Testis (tissue), 3 donors: ENCODE results near the gene FKBP2. TPM values are rescaled to one million over a fixed set of nuclear protein-coding genes. Genes with fewer than 3 reads are reported as not detected.

Experiments
- DNase-seq: peaks from one replicate; pipeline ENCODE4 v3.0.0-alpha.2; 2019
- H3K27ac ChIP-seq, 2 donors: fragments of 200-600 bp; sonication (generic); one replicate each; pipeline ENCODE4 v1.5.1; 2019
- H3K27me3 ChIP-seq: fragments of 200-600 bp; sonication (generic); one replicate; pipeline ENCODE4 v1.5.1; 2019
- H3K36me3 ChIP-seq: fragments of 200-600 bp; sonication (generic); one replicate; pipeline ENCODE4 v1.5.1; 2017; ENCODE audit warnings: low read depth; ENCODE audit errors: missing control alignments
- H3K4me1 ChIP-seq: fragments of 200-600 bp; sonication (generic); one replicate; pipeline ENCODE4 v1.5.1; 2019
- H3K4me3 ChIP-seq, 2 donors: fragments of 200-600 bp; sonication (generic); one replicate each; pipeline ENCODE4 v1.5.1; 2017 to 2019
- H3K9me3 ChIP-seq: fragments of 200-600 bp; sonication (generic); one replicate; pipeline ENCODE4 v1.5.1; 2017
- POLR2A ChIP-seq: fragments of 450-650 bp; IDR thresholded peaks from one replicate; pipeline ENCODE4 v1.6.1; 2017; ENCODE audit warnings: antibody characterized with exemption, mild to moderate bottlenecking, moderate library complexity
- WGBS, 2 donors: methylation state at CpG; one replicate each; pipeline ENCODE4 v1.1.5; 2018; 5-methylcytosine and 5-hydroxymethylcytosine counted together
- intact Hi-C: fragments of 100-400 bp; cut with DNase I; formaldehyde crosslinking; loops from one replicate; pipeline ENCODE4 v1.15.1; 2023; ENCODE audit warnings: low total_unique reads
- polyA plus RNA-seq: library from polyadenylated mRNA; stranded (reverse); fragments of 350-450 nt; fragmentation: Illumina TruSeq; extraction: RNeasy Lipid Tissue Mini Kit (QIAGEN cat#74804); gene quantifications from one replicate; pipeline ENCODE4 v1.2.3, GENCODE V29; 2014; ENCODE audit warnings: low read depth, low replicate concordance; ENCODE audit not compliant: insufficient read depth
- total RNA-seq, 2 donors: library from RNA; depleted of rRNA; stranded (reverse); fragments of >200 nt; gene quantifications; one replicate each; pipeline ENCODE4 v1.2.3, GENCODE V29; 2016
- TF ChIP-seq, protein P1 (sequence below), 3 experiments: fragments of 450-650 bp in 2 of 3; fragments of 200-600 bp in 1 of 3; sonication (generic) in 1 of 3; IDR thresholded peaks; one replicate each; pipeline ENCODE4 v1.5.1; 2016 to 2019; ENCODE audit warnings: antibody characterized with exemption in 3 of 3, mild to moderate bottlenecking in 2 of 3, moderate library complexity in 1 of 3

FKBP2 gene
- total and polyA plus RNA-seq, 3 donors from 2014 or later: 151 to 159 (median 159) TPM

DNA sequence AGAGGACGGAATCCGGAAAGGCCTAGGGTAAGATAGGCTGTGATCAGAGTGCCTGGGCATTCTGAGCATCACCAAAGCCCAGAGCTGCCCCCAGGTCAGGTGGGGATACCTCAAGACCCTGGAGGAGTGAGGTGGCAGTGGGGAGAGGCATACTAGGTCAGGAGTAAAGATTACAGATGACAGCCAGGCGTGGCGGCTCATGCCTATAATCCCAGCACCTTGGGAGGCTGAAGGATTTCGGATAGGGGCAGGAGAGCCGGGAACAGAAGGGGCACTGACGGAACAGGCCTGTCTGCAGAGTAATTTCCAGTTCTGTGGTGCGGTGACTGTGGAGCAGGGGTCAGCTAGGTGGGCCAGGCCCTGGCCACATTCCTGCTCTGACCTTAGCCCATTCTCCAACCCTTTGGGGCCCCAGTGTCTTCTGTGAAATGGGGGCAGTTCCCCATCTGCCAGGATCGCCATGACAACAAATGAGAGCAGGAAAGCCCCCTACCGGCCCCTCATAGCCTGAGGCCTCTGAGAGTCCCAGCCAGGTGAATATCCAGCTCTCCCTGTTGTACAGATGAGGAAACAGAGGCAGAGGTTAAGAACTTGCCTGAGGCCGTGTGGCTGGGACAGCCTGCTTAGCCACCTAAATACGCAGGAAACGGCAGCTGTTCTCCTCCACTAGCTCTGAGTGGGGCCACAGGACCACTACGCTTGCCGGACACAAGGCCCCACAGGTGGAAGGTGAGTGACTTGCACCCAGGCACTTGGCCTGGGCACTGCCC is 34.3 kb downstream of the FKBP2 start:
- TF ChIP-seq POLR2A: no peak
- TF ChIP-seq, protein P1, sequence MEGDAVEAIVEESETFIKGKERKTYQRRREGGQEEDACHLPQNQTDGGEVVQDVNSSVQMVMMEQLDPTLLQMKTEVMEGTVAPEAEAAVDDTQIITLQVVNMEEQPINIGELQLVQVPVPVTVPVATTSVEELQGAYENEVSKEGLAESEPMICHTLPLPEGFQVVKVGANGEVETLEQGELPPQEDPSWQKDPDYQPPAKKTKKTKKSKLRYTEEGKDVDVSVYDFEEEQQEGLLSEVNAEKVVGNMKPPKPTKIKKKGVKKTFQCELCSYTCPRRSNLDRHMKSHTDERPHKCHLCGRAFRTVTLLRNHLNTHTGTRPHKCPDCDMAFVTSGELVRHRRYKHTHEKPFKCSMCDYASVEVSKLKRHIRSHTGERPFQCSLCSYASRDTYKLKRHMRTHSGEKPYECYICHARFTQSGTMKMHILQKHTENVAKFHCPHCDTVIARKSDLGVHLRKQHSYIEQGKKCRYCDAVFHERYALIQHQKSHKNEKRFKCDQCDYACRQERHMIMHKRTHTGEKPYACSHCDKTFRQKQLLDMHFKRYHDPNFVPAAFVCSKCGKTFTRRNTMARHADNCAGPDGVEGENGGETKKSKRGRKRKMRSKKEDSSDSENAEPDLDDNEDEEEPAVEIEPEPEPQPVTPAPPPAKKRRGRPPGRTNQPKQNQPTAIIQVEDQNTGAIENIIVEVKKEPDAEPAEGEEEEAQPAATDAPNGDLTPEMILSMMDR (IDR thresholded peaks at IDR 0.05): no peak
- Histone ChIP-seq H3K9me3 (no peaks in the 10 kb centered on the region), H3K4me1 (peaks cover 13% of the 10 kb centered on the region), H3K27me3 (no peaks in the 10 kb centered on the region), H3K4me3 (no peak overlapping the region), H3K27ac (no peak overlapping the region), H3K36me3 (no peaks in the 10 kb centered on the region)
- WGBS, 2 donors: 82 to 84% methylated on average over 13 to 15 of the region's 15 CpGs
- no peak for DNase-seq
- intact Hi-C loops: no loop called here

DNA sequence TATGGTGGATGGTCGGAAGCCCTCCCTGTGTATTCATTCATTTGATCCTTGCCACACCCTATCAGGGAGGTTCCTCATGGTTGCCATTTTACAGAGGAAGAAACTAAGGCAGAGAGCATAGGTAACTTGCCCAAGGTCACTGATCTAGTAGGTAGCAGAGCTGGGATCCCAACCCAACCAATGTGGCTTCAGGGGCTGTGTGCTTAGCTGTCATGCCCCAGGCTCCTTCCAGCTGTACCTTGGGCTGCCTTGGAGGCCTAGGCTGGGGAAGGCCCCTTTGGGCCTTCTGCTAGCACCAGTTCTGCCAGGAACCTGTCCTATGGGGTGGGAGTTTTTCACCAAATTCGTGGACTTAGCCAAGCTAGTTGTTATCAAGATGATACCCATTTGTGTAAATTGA is 34.9 kb downstream of the FKBP2 start:
- DNase-seq: no peak
- Histone ChIP-seq H3K9me3 (no peaks in the 10 kb centered on the region), H3K27ac (no peak overlapping the region), H3K4me3 (no peak overlapping the region), H3K27me3 (no peaks in the 10 kb centered on the region), H3K4me1 (peaks cover 13% of the 10 kb centered on the region), H3K36me3 (no peaks in the 10 kb centered on the region)
- intact Hi-C loops: no loop called here
- no peak for TF ChIP-seq POLR2A
- TF ChIP-seq, protein P1 (IDR thresholded peaks at IDR 0.05): no peak
- 82 to 88% methylated on average over 2 of the region's 2 CpGs for WGBS, 2 donors

DNA sequence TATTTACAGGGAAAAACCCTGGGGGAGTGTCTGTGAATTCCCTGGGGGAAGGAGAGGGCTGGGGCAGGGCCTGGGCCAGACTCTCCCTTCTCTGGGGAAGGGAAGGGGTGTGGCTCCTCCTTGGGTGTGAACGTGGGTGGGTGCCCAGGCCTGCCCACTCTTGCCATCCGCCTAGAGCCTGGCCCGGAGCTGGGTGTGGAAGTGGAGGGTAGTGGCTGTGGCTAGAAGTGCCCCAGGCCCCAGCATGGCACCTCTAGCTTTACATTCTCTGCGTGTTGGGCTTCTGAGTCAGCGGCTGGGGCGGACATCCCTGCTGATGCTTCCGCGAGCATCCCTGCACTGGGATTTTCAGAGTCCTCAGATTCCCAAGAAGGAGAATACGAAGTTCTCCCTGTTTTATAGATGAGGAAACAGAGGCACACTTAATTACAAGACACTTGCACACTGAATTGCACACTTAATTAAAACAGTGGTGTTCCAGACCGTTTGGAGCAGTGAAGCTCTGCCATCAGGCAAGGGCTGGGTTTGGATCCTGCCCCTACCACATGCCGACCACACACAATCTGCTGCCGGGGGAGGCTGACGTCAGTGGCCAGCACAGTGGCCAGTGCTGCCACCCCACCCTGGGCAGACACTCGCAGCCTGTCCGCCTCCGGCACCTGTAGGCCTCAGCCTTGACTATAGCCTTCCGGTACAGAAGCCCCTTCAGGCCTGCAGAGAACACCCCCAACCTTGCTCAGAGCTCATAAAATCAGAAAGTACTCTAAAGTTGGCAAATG is 35.9 kb downstream of the FKBP2 start:
- Histone ChIP-seq H3K4me3 (no peak overlapping the region), H3K9me3 (no peaks in the 10 kb centered on the region), H3K27ac (no peak overlapping the region), H3K4me1 (peaks cover 7% of the 10 kb centered on the region), H3K27me3 (no peaks in the 10 kb centered on the region), H3K36me3 (no peaks in the 10 kb centered on the region)
- 81 to 83% methylated on average over 15 to 17 of the region's 17 CpGs for WGBS, 2 donors
- no peak for TF ChIP-seq POLR2A
- TF ChIP-seq, protein P1 (IDR thresholded peaks at IDR 0.05): no peak
- no peak for DNase-seq
- intact Hi-C loops: no loop called here

DNA sequence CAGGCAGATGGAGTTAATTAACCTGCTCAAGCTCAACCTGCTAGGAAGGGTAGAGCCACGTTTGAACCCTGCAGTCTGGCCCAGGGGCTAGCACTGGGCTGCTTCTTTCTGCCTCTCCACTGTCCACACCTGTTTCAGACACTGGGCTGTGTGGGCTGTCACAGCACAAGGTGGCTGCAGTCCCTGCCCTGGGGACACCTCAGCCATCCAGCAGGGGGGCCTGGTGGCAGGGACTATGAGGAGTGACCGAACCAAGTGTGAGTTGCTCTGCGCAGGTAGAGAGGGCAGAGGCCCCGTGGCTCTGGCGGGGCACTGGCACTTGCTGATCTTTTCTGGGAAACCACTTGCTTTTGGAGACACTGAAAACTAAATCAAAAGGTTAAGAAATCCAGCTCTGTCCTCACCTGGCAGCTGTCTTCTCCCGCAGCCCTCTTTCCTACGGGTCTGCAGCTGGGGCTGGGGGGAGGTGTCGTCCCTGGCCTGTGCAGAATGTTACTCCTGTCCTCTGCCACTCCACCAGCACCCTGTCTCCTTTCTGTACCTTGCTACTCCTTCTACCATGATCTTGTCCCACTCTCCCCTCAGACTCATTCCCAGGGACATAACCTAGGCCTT is 37.8 kb downstream of the FKBP2 start:
- WGBS, 2 donors: 76 to 86% methylated on average over 4 to 8 of the region's 8 CpGs

More for the DNA sequence above, 37.8 kb downstream of the FKBP2 start:
- intact Hi-C loops: no loop called here
- peaks cover 7% of the 10 kb centered on the region for H3K4me1 ChIP-seq
- H3K9me3 ChIP-seq: no peaks in the 10 kb centered on the region
- no peak for DNase-seq
- H3K4me3 ChIP-seq: no peak overlapping the region
- no peak overlapping the region for H3K27ac ChIP-seq
- H3K36me3 ChIP-seq: no peaks in the 10 kb centered on the region
- TF ChIP-seq, protein P1 (IDR thresholded peaks at IDR 0.05): no peak
- H3K27me3 ChIP-seq: no peaks in the 10 kb centered on the region
